B cell (primary cell): ENCODE measurements around the gene MYO1E. TPM values are rescaled to one million over a fixed set of nuclear protein-coding genes. Genes with fewer than 3 reads are reported as not detected.
"Not testable (repeated sequence)": the region's sequence is repeated elsewhere in the genome, so short reads cannot be mapped to it uniquely, and the experiment has no call there.

Experiments used
- ATAC-seq: fragments of 200-7000 bp; cut with Tn5 transposase; one replicate; pipeline ENCODE4 v1.10.0; 2021; ENCODE audit warnings: low read depth, mild to moderate bottlenecking, moderate number of reproducible peaks, moderate library complexity
- CTCF ChIA-PET: fragments of 350-600 bp; sonication (Branson Sonifier 250); formaldehyde crosslinking; loops from one replicate; lab custom pipeline; 2021; ENCODE audit warnings: antibody characterized with exemption, inconsistent platforms; lab: Charles Lee
- POLR2A ChIA-PET: fragments of 350-600 bp; sonication (Branson Sonifier 250); formaldehyde crosslinking; loops from one replicate; lab custom pipeline; 2021; ENCODE audit warnings: antibody characterized with exemption; lab: Charles Lee
- DNase-seq: peaks from one replicate; pipeline ENCODE4 v3.0.0; 2013
- H2AFZ ChIP-seq: 2 replicates; pipeline ENCODE4 v1.6.1; 2012; ENCODE audit warnings: mild to moderate bottlenecking, low read depth, low read length; ENCODE audit not compliant: insufficient read depth, poor library complexity, severe bottlenecking
- H3K27ac ChIP-seq, 2 donors: 1 replicate in 1 of 2; 2 replicates in 1 of 2; pipeline ENCODE4 v1.5.1; 2012 to 2013; ENCODE audit warnings: low read length in 2 of 2, mild to moderate bottlenecking in 2 of 2, moderate library complexity in 1 of 2
- H3K27me3 ChIP-seq, 4 experiments: fragments of 200-600 bp in 1 of 4; sonication (generic) in 1 of 4; replicated peaks in 1 of 4; 1 replicate in 2 of 4; 2 replicates in 2 of 4; pipeline versions ENCODE4 v1.6.1 to v1.7.0; 2013 to 2016; ENCODE audit warnings: low read length in 3 of 4, mild to moderate bottlenecking in 2 of 4, mixed read lengths in 1 of 4, moderate library complexity in 1 of 4; ENCODE audit not compliant: insufficient read depth in 4 of 4, control insufficient read depth in 3 of 4; ENCODE audit errors: control extremely low read depth in 1 of 4
- H3K36me3 ChIP-seq, 2 experiments: replicated peaks in 1 of 2; 1 replicate in 1 of 2; 2 replicates in 1 of 2; pipeline versions ENCODE4 v1.6.1 to v1.7.1; 2013; ENCODE audit warnings: low read length in 1 of 2; ENCODE audit not compliant: insufficient read depth in 2 of 2, control insufficient read depth in 1 of 2; ENCODE audit errors: control extremely low read depth in 1 of 2, extremely low read depth in 1 of 2
- H3K4me1 ChIP-seq, 2 donors: fragments of 200-600 bp in 1 of 2; sonication (generic) in 1 of 2; 1 replicate in 1 of 2; 2 replicates in 1 of 2; pipeline versions ENCODE4 v1.5.1 to v1.6.1; 2013 to 2017; ENCODE audit warnings: low read length in 2 of 2; ENCODE audit not compliant: control insufficient read depth in 2 of 2, insufficient read depth in 2 of 2
- H3K4me2 ChIP-seq: replicated peaks from 2 replicates; pipeline ENCODE3; 2012; ENCODE audit warnings: mild to moderate bottlenecking, low read depth, low read length; ENCODE audit not compliant: poor library complexity, severe bottlenecking
- H3K4me3 ChIP-seq, 5 experiments: fragments of 200-600 bp in 1 of 5; sonication (generic) in 1 of 5; 1 replicate in 3 of 5; 2 replicates in 2 of 5; pipeline versions ENCODE4 v1.5.1 to v1.7.0; 2011 to 2016; ENCODE audit warnings: low read length in 4 of 5, mild to moderate bottlenecking in 4 of 5, low read depth in 2 of 5, control low read depth in 1 of 5, moderate library complexity in 1 of 5; ENCODE audit not compliant: insufficient read depth in 1 of 5; ENCODE audit errors: control extremely low read depth in 1 of 5, extremely low read depth in 1 of 5
- H3K79me2 ChIP-seq: fragments of 200-600 bp; sonication (generic); one replicate; pipeline ENCODE4 v1.6.0; 2016; ENCODE audit warnings: low read length; ENCODE audit not compliant: control insufficient read depth, insufficient read depth
- H3K9ac ChIP-seq: fragments of 200-600 bp; sonication (generic); 2 replicates; pipeline ENCODE4 v1.6.1; 2017; ENCODE audit warnings: mild to moderate bottlenecking, low read length, moderate library complexity
- H3K9me3 ChIP-seq, 3 donors: one replicate each; pipeline versions ENCODE4 v1.6.1 to v1.7.1; 2013; ENCODE audit warnings: low read length in 2 of 3; ENCODE audit not compliant: control insufficient read depth in 2 of 3, insufficient read depth in 1 of 3; ENCODE audit errors: control extremely low read depth in 1 of 3
- H4K20me1 ChIP-seq: 2 replicates; pipeline ENCODE4 v1.6.0; 2012; ENCODE audit warnings: mild to moderate bottlenecking, low read length; ENCODE audit not compliant: insufficient read depth, control insufficient read depth, poor library complexity, severe bottlenecking
- H3K27ac Mint-ChIP-seq: one replicate; pipeline ENCODE4 v1.8.0; 2021; ENCODE audit warnings: mixed read lengths
- H3K27me3 Mint-ChIP-seq: one replicate; pipeline ENCODE4 v1.8.0; 2021; ENCODE audit warnings: mixed read lengths
- H3K4me1 Mint-ChIP-seq: one replicate; pipeline ENCODE4 v1.8.0; 2021; ENCODE audit warnings: mixed read lengths
- H3K4me3 Mint-ChIP-seq: one replicate; pipeline ENCODE4 v1.8.0; 2021; ENCODE audit warnings: mixed read lengths
- H3K9me3 Mint-ChIP-seq: one replicate; pipeline ENCODE4 v1.8.0; 2022; ENCODE audit warnings: mixed read lengths; ENCODE audit not compliant: insufficient read depth
- CTCF ChIP-seq: fragments of 200-600 bp; IDR thresholded peaks from one replicate; pipeline ENCODE4 v1.8.0; 2022; ENCODE audit warnings: antibody characterized with exemption, mild to moderate bottlenecking
- EZH2 ChIP-seq: IDR thresholded peaks from 2 replicates; pipeline ENCODE4 v1.6.1; 2012; ENCODE audit warnings: borderline replicate concordance, low read depth, mild to moderate bottlenecking, moderate library complexity, low read length; ENCODE audit not compliant: insufficient read depth, poor library complexity, severe bottlenecking
- WGBS: methylation state at CpG from one replicate; pipeline ENCODE4 v1.1.5; 2013; ENCODE audit warnings: missing lambda C conversion rate; ENCODE audit not compliant: insufficient coverage; 5-methylcytosine and 5-hydroxymethylcytosine counted together
- intact Hi-C: fragments of 100-400 bp; cut with micrococcal nuclease; formaldehyde crosslinking; loops from one replicate; pipeline ENCODE4 v1.10.0; 2022
- polyA plus RNA-seq: library from polyadenylated mRNA; depleted of rRNA; stranded (reverse); fragments of >200 nt; gene quantifications from 2 replicates; pipeline ENCODE4 v1.2.3, GENCODE V29; 2012
- total RNA-seq, 2 donors: library from RNA; stranded (reverse); fragments of 120-200 nt in 1 of 2; gene quantifications; 1 replicate in 1 of 2; 2 replicates in 1 of 2; pipeline versions ENCODE4 v1.2.3 to v1.2.4, GENCODE V29; 2013 to 2022

Gene MYO1E
- total and polyA plus RNA-seq, 2 donors (not counting 1 experiment from before 2014, with no cell fraction given) = 11.9 to 100.0 TPM

DNA sequence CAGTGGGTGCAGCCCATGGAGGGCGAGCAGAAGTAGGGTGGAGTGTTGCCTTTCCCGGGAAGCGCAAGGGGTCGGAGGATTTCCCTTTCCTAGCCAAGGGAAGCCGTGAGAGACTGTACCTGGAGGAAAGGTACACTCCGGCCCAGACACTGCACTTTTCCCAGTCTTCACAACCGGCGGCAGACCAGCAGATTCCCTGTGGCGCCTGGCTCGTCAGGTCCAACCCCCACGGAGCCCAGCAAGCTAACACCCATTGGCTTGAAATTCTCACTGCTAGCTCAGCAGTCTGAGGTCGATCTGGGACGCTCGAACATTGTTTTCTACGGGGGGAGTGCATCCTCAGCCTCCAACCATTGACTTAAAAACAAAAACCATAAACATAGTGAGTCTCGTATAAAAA, 241.2 kb downstream of the MYO1E start:
- TF ChIP-seq EZH2 (no peak), CTCF (no peak)
- Mint-ChIP-seq H3K4me3 (no peak overlapping the region), H3K27me3 (no peaks in the 10 kb centered on the region), H3K27ac (no peak overlapping the region), H3K4me1 (peaks cover 22% of the 10 kb centered on the region), H3K9me3 (peaks cover 2% of the 10 kb centered on the region)
- H3K9me3 ChIP-seq = peaks cover 2 to 7% (median 2%) of the 10 kb centered on the region in 3 donors
- H3K4me1 ChIP-seq = peaks cover 0 to 9% of the 10 kb centered on the region in 2 donors
- no peaks in the 10 kb centered on the region for H3K27me3 ChIP-seq
- H3K4me2 ChIP-seq = no peak overlapping the region
- no peaks in the 10 kb centered on the region for H3K79me2 ChIP-seq
- H3K9ac ChIP-seq = no peak overlapping the region
- H3K27ac ChIP-seq = no peak overlapping the region
- ChIA-PET POLR2A (no interaction called here), CTCF (no interaction called here)
- ATAC-seq (no peak), DNase-seq (no peak)
- H4K20me1 ChIP-seq = no peaks in the 10 kb centered on the region
- no peak overlapping the region for H3K4me3 ChIP-seq
- intact Hi-C loops = no loop called here
- 97% methylated on average over 14 of the region's 16 CpGs for WGBS
- H2AFZ ChIP-seq = no peak overlapping the region
- H3K36me3 ChIP-seq = peaks cover 3 to 21% of the 10 kb centered on the region in 2 experiments

- not testable (repeated sequence) for H3K9me3 ChIP-seq
Measured at GRCh38 chr15:59127255-59127654, 245.4 kb downstream of the MYO1E start.

DNA sequence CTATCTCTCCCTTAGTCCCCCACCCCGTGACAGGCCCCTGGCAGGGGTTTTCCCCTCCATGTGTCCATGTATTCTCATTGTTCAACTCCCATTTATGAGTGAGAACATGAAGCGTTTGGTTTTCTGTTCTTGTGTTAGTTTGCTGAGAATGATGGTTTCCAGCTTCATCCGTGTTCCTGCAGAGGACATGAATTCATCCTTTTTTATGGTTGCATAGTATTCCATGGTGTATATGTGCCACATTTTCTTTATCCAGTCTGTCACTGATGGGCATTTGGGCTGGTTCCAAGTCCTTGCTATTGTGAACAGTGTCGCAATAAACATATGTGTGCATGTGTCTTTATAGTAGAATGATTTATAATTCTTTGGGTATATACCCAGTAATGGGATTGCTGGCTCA, 247.0 kb downstream of the MYO1E start:
- H4K20me1 ChIP-seq, H3K4me1 ChIP-seq, H2AFZ ChIP-seq, H3K9me3 ChIP-seq, CTCF ChIA-PET, H3K9me3 Mint-ChIP-seq, H3K79me2 ChIP-seq, POLR2A ChIA-PET, H3K27ac Mint-ChIP-seq, H3K9ac ChIP-seq, H3K4me3 ChIP-seq, ATAC-seq, H3K27me3 ChIP-seq, intact Hi-C loops, H3K4me3 Mint-ChIP-seq, H3K36me3 ChIP-seq, H3K27me3 Mint-ChIP-seq, H3K27ac ChIP-seq, DNase-seq, H3K4me2 ChIP-seq: not testable (repeated sequence)
- H3K4me1 Mint-ChIP-seq = peaks cover 22% of the 10 kb centered on the region
- WGBS = no CpG with 5 or more reads among the region's 4 CpGs

More at GRCh38 chr15:59127255-59127654, 245.4 kb downstream of the MYO1E start:
- WGBS = no CpG with 5 or more reads among the region's 1 CpG
- H3K4me2 ChIP-seq, H4K20me1 ChIP-seq, H3K9ac ChIP-seq, intact Hi-C loops, H3K27me3 ChIP-seq, ATAC-seq, H3K9me3 Mint-ChIP-seq, POLR2A ChIA-PET, H3K27ac ChIP-seq, H3K4me1 ChIP-seq, H2AFZ ChIP-seq, H3K4me3 ChIP-seq, H3K36me3 ChIP-seq, H3K79me2 ChIP-seq, CTCF ChIA-PET, H3K27me3 Mint-ChIP-seq: not testable (repeated sequence)
- DNase-seq = peak; percentile 42
- peak overlapping the region; percentile 21 for H3K4me3 Mint-ChIP-seq
- peak overlapping the region; percentile 12 for H3K27ac Mint-ChIP-seq
- peaks cover 22% of the 10 kb centered on the region for H3K4me1 Mint-ChIP-seq
